HG02884 (cell line): Measurements from ENCODE around the gene TEKTIP1.
"Not testable (repeated sequence)": the region's sequence is repeated elsewhere in the genome, so short reads cannot be mapped to it uniquely, and the experiment has no call there.

ENCODE experiments used
- ATAC-seq: cut with Tn5 transposase; IDR thresholded peaks from one replicate; pipeline ENCODE4 v1.9.1; 2021; ENCODE audit warnings: mild to moderate bottlenecking, moderate library complexity; ENCODE audit not compliant: unreplicated experiment

TEKTIP1 gene

GRCh38 chr19:3581792-3582191, 42.8 kb downstream of the TEKTIP1 start:
- not testable (repeated sequence) for ATAC-seq

GRCh38 chr19:3584036-3584802, 45.2 kb downstream of the TEKTIP1 start:
- ATAC-seq, result not testable (repeated sequence)

GRCh38 chr19:3585301-3586126, 46.5 kb downstream of the TEKTIP1 start, which contains the start of gene GIPC3:
GIPC3 (plus strand) TSS chr19:3585478; CDS start chr19:3585598, 120 bp downstream.
- no peak for ATAC-seq

GRCh38 chr19:3586127-3586626, 47.2 kb downstream of the TEKTIP1 start:
- ATAC-seq, result no peak

- no peak for ATAC-seq
Measured at GRCh38 chr19:3586707-3587346, 47.9 kb downstream of the TEKTIP1 start.

GRCh38 chr19:3589439-3589838, 50.5 kb downstream of the TEKTIP1 start:
- no peak for ATAC-seq

- no peak for ATAC-seq
Measured at GRCh38 chr19:3589949-3590348, 51.0 kb downstream of the TEKTIP1 start.

GRCh38 chr19:3590991-3591659, 52.2 kb downstream of the TEKTIP1 start:
- no peak for ATAC-seq

- no peak for ATAC-seq
Measured at GRCh38 chr19:3591876-3592613, 53.1 kb downstream of the TEKTIP1 start.

GRCh38 chr19:3593156-3593555, 54.2 kb downstream of the TEKTIP1 start:
- no peak for ATAC-seq
